Measurements from ENCODE around the gene FKBP4. TPM values are rescaled to one million over a fixed set of nuclear protein-coding genes. Genes with fewer than 3 reads are reported as not detected.
A peak's percentile ranks its signal among the peaks of the same experiment; 100 is the strongest.

The FKBP4 gene
- total and polyA plus RNA-seq, 9 of the 15 experiments (the other 6 are each of a cell fraction or from before 2014, with no cell fraction given), result 16.3 to 154 (median 90.1) TPM

DNA sequence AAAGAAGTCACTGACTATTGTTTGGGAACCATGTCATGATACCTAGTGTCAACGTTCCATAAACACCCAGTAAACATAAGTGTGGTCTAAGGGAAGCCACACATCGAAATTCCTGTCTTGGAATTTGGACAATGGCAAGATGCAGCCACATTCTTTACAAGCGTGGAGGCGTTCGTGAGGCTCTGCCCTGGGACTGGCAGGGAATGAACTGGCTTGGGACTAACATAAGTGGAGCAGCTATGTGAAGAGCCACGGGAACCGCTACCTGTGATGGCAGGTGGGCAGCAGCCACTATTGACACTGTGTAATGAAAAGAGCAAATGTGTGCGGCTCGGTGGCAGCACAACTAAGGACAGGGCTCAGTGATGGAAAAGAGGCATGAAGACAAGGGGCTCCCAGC, 50.0 kb downstream of the FKBP4 start:
- H3K27ac ChIP-seq (ENCODE audit: extremely low read depth, low read depth, low read length), result no peak overlapping the region; the same call in 2 of the 3 replicates
- in situ Hi-C loops (cut with MboI), result loop anchor here (5.0 kb wide), 1 partner anchor 193 kb away; no protein-coding TSS in a partner anchor
- POLR2A ChIA-PET, result interaction anchor here (0.5 kb wide), 1 partner anchor 10 kb away, joined by 3 read pairs; no protein-coding TSS in a partner anchor
- H3K9me3 ChIP-seq (replicated peaks; ENCODE audit: control insufficient read depth, insufficient read depth, low read depth, low read length), result no peaks in the 10 kb centered on the region
- no peaks in the 10 kb centered on the region for H4K20me1 ChIP-seq (replicated peaks; ENCODE audit: control insufficient read depth, insufficient read depth, low read length)
- H3K27me3 ChIP-seq (ENCODE audit: control insufficient read depth in 2 of 2, insufficient read depth in 2 of 2, low read length in 2 of 2), result no peaks in the 10 kb centered on the region
- DNase-seq (ENCODE audit: extremely low read depth in 1 of 4, low spot score in 3 of 4) (no peak), ATAC-seq (no peak), FAIRE-seq (no peak)
- peak overlapping the region in 1 of 2 experiments; percentile 74; a peak in 1 of 4 replicates for H3K9ac ChIP-seq (ENCODE audit: insufficient read depth in 1 of 2, low read depth in 2 of 2, low read length in 2 of 2)
- 72% methylated on average over 9 of the region's 9 CpGs for WGBS (ENCODE audit: insufficient coverage, low coverage, missing lambda C conversion rate)
- TF ChIP-seq ZBTB1 (CRISPR knock-in tag; IDR thresholded peaks at IDR 0.05; ENCODE audit: borderline replicate concordance, low read depth), result no peak
- H3K36me3 ChIP-seq (ENCODE audit: control insufficient read depth, insufficient read depth, low read length), result no peaks in the 10 kb centered on the region
- intact Hi-C loops (cut with micrococcal nuclease), result no loop called here
- no peak overlapping the region for H3K4me3 ChIP-seq
- H3K79me2 ChIP-seq (ENCODE audit: control insufficient read depth, insufficient read depth, low read length), result no peaks in the 10 kb centered on the region
- H3K4me2 ChIP-seq (ENCODE audit: insufficient read depth, low read length), result no peak overlapping the region
- peak overlapping the region; percentile 68; the same call in 1 of the 2 replicates for H2AFZ ChIP-seq (ENCODE audit: low read depth, low read length)
- no peaks in the 10 kb centered on the region for H3K9me1 ChIP-seq (ENCODE audit: control insufficient read depth, insufficient read depth, low read length)
- peaks cover 8% of the 10 kb centered on the region in 2 experiments; a peak in 4 of 5 replicates for H3K4me1 ChIP-seq (replicated peaks in 1 of 2; ENCODE audit: control insufficient read depth in 2 of 2, insufficient read depth in 2 of 2, low read length in 2 of 2)
- no TSS peak for BruUV-seq (replicated peaks)
- CTCF ChIA-PET (ENCODE audit: low intra/inter-chr PET ratio), result interaction anchor here (0.8 kb wide), 1 partner anchor 191 kb away, joined by 3 read pairs; no protein-coding TSS in a partner anchor

GRCh38 chr12:2845280-2845679, 50.5 kb downstream of the FKBP4 start:
- CTCF ChIA-PET (ENCODE audit: low intra/inter-chr PET ratio), result interaction anchor here (0.8 kb wide), 1 partner anchor 190 kb away, joined by 3 read pairs; no protein-coding TSS in a partner anchor
- H3K9me3 ChIP-seq (replicated peaks; ENCODE audit: control insufficient read depth, insufficient read depth, low read depth, low read length), result no peaks in the 10 kb centered on the region
- H3K79me2 ChIP-seq (ENCODE audit: control insufficient read depth, insufficient read depth, low read length), result no peaks in the 10 kb centered on the region
- no peak overlapping the region; the same call in 2 of the 3 replicates for H3K27ac ChIP-seq (ENCODE audit: extremely low read depth, low read depth, low read length)
- no peak for FAIRE-seq
- 19% methylated on average over 4 of the region's 6 CpGs for WGBS (ENCODE audit: insufficient coverage, low coverage, missing lambda C conversion rate)
- no peaks in the 10 kb centered on the region for H4K20me1 ChIP-seq (replicated peaks; ENCODE audit: control insufficient read depth, insufficient read depth, low read length)
- H2AFZ ChIP-seq (ENCODE audit: low read depth, low read length), result peak overlapping the region; percentile 68
- peak; percentile 50 for ATAC-seq
- H3K36me3 ChIP-seq (ENCODE audit: control insufficient read depth, insufficient read depth, low read length), result no peaks in the 10 kb centered on the region
- POLR2A ChIA-PET, result interaction anchor here (0.5 to 1.3 kb wide), 3 partner anchors 10 to 13 kb away, joined by 3 read pairs; no protein-coding TSS in a partner anchor
- H3K4me3 ChIP-seq, result no peak overlapping the region
- H3K9ac ChIP-seq (ENCODE audit: insufficient read depth in 1 of 2, low read depth in 2 of 2, low read length in 2 of 2), result peak overlapping the region in 1 of 2 experiments; percentile 74; a peak in 2 of 4 replicates
- in situ Hi-C loops (cut with MboI) (no loop called here), intact Hi-C loops (cut with micrococcal nuclease) (no loop called here)
- no peaks in the 10 kb centered on the region for H3K9me1 ChIP-seq (ENCODE audit: control insufficient read depth, insufficient read depth, low read length)
- no peaks in the 10 kb centered on the region for H3K27me3 ChIP-seq (ENCODE audit: control insufficient read depth in 2 of 2, insufficient read depth in 2 of 2, low read length in 2 of 2)
- no TSS peak for BruUV-seq (replicated peaks)
- peak overlapping the region; percentile 41; the same call in 1 of the 2 replicates for H3K4me2 ChIP-seq (ENCODE audit: insufficient read depth, low read length)
- peak in 1 of 4 experiments; percentile 24 for DNase-seq (ENCODE audit: extremely low read depth in 1 of 4, low spot score in 3 of 4)
- peaks cover 8% of the 10 kb centered on the region in 2 experiments; a peak in 4 of 5 replicates for H3K4me1 ChIP-seq (replicated peaks in 1 of 2; ENCODE audit: control insufficient read depth in 2 of 2, insufficient read depth in 2 of 2, low read length in 2 of 2)
- TF ChIP-seq ZNF561 (CRISPR knock-in tag; conservative IDR thresholded peaks at IDR 0.05) (no peak), TCF7L2 (IDR thresholded peaks at IDR 0.05; ENCODE audit: low read depth, low read length) (no peak), KLF6 (CRISPR knock-in tag; IDR thresholded peaks at IDR 0.05; ENCODE audit: borderline replicate concordance) (no peak), ZBTB1 (CRISPR knock-in tag; IDR thresholded peaks at IDR 0.05; ENCODE audit: borderline replicate concordance, low read depth) (no peak)
